Osteocyte (in vitro differentiated cells): ENCODE results near the gene ABCC6. TPM values are rescaled to one million over a fixed set of nuclear protein-coding genes. Genes with fewer than 3 reads are reported as not detected.

ENCODE experiments used
- DNase-seq: peaks from one replicate; pipeline ENCODE4 v3.0.0; 2021; ENCODE audit warnings: mixed read lengths; ENCODE audit not compliant: unreplicated experiment; ENCODE audit errors: extremely low spot score
- H3K27ac Mint-ChIP-seq: one replicate; pipeline ENCODE4 v1.8.0; 2021; ENCODE audit warnings: mild to moderate bottlenecking, mixed read lengths; ENCODE audit not compliant: unreplicated experiment
- H3K27me3 Mint-ChIP-seq: one replicate; pipeline ENCODE4 v1.8.0; 2021; ENCODE audit warnings: mixed read lengths; ENCODE audit not compliant: unreplicated experiment
- H3K36me3 Mint-ChIP-seq: one replicate; pipeline ENCODE4 v1.8.0; 2021; ENCODE audit warnings: mixed read lengths; ENCODE audit not compliant: unreplicated experiment
- H3K4me1 Mint-ChIP-seq: one replicate; pipeline ENCODE4 v1.8.0; 2021; ENCODE audit warnings: mixed read lengths; ENCODE audit not compliant: unreplicated experiment
- H3K4me3 Mint-ChIP-seq: one replicate; pipeline ENCODE4 v1.8.0; 2021; ENCODE audit warnings: mild to moderate bottlenecking, moderate library complexity, mixed read lengths; ENCODE audit not compliant: unreplicated experiment
- H3K9me3 Mint-ChIP-seq: one replicate; pipeline ENCODE4 v1.8.0; 2021; ENCODE audit warnings: mixed read lengths; ENCODE audit not compliant: unreplicated experiment
- total RNA-seq: library from RNA; stranded (reverse); gene quantifications from 2 replicates; pipeline ENCODE4 v1.2.1, GENCODE V29; 2021
- TF ChIP-seq, protein P1 (sequence below): fragments of 200-600 bp; sonication (generic); IDR thresholded peaks from 2 replicates; pipeline ENCODE4 v1.5.0; 2021; ENCODE audit warnings: antibody characterized with exemption, mild to moderate bottlenecking, moderate library complexity

Gene ABCC6
- total RNA-seq, 1 donor from 2014 or later, result 1.4 TPM

- DNase-seq, result no peak
- H3K36me3 Mint-ChIP-seq, result peaks cover 62% of the 10 kb centered on the region
- peaks cover 2% of the 10 kb centered on the region for H3K4me1 Mint-ChIP-seq
- no peaks in the 10 kb centered on the region for H3K9me3 Mint-ChIP-seq
- H3K27me3 Mint-ChIP-seq, result no peaks in the 10 kb centered on the region
- H3K27ac Mint-ChIP-seq, result no peak overlapping the region
- TF ChIP-seq, protein P1, sequence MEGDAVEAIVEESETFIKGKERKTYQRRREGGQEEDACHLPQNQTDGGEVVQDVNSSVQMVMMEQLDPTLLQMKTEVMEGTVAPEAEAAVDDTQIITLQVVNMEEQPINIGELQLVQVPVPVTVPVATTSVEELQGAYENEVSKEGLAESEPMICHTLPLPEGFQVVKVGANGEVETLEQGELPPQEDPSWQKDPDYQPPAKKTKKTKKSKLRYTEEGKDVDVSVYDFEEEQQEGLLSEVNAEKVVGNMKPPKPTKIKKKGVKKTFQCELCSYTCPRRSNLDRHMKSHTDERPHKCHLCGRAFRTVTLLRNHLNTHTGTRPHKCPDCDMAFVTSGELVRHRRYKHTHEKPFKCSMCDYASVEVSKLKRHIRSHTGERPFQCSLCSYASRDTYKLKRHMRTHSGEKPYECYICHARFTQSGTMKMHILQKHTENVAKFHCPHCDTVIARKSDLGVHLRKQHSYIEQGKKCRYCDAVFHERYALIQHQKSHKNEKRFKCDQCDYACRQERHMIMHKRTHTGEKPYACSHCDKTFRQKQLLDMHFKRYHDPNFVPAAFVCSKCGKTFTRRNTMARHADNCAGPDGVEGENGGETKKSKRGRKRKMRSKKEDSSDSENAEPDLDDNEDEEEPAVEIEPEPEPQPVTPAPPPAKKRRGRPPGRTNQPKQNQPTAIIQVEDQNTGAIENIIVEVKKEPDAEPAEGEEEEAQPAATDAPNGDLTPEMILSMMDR, result no peak
- no peak overlapping the region for H3K4me3 Mint-ChIP-seq
These were observed 120.6 kb downstream of the ABCC6 start for GRCh38 chr16:16102738-16103137.

DNA sequence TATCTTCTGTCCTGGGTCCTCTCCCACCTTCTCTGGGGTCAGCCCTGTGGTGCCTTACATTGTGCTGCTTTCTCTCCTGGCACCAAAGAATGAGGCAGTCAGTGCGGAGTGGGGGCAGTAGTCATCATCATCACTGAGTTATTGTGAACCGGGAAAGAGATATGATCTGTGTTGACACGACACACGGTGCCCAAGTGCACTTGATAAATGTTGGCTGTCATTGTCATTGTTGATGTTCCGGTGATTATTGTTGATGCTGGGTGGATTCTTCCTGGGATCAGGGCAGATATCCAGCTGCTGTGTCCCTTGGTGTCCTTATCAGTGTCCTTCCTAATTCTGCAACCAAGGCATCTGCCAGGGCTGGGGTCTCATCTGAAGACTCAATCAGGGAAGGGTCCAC is 121.7 kb downstream of the ABCC6 start:
- H3K27me3 Mint-ChIP-seq, result no peaks in the 10 kb centered on the region
- peaks cover 58% of the 10 kb centered on the region for H3K36me3 Mint-ChIP-seq
- no peak overlapping the region for H3K4me3 Mint-ChIP-seq
- no peak for DNase-seq
- TF ChIP-seq, protein P1, result no peak
- H3K27ac Mint-ChIP-seq, result peak overlapping the region; percentile 45
- peaks cover 6% of the 10 kb centered on the region for H3K4me1 Mint-ChIP-seq
- H3K9me3 Mint-ChIP-seq, result no peaks in the 10 kb centered on the region

- Mint-ChIP-seq H3K4me1 (peaks cover 15% of the 10 kb centered on the region), H3K4me3 (no peak overlapping the region), H3K27ac (no peak overlapping the region), H3K36me3 (peaks cover 62% of the 10 kb centered on the region), H3K9me3 (no peaks in the 10 kb centered on the region), H3K27me3 (no peaks in the 10 kb centered on the region)
- DNase-seq, result no peak
- TF ChIP-seq, protein P1, result no peak
These were observed 122.7 kb downstream of the ABCC6 start for GRCh38 chr16:16100631-16101030.

GRCh38 chr16:16099320-16099719 is 124.0 kb downstream of the ABCC6 start:
- TF ChIP-seq, protein P1, result no peak
- Mint-ChIP-seq H3K27ac (peak overlapping the region; percentile 44), H3K4me1 (peaks cover 14% of the 10 kb centered on the region), H3K4me3 (no peak overlapping the region), H3K27me3 (no peaks in the 10 kb centered on the region), H3K36me3 (peaks cover 59% of the 10 kb centered on the region), H3K9me3 (no peaks in the 10 kb centered on the region)
- DNase-seq, result no peak

Other genes with a start within 250 kb of the ABCC6 start
- 21.4 and 29.6 TPM in 2 replicates for gene NOMO3, start 9.0 kb upstream of the ABCC6 start, total RNA-seq
- 5.9 and 7.6 TPM in 2 replicates for gene NPIPA7, start 155.6 kb upstream of the ABCC6 start, total RNA-seq